ENCODE data around the gene CCKAR.

The CCKAR gene

GRCh38 chr4:26458157-26458561 lies 32.1 kb downstream of the CCKAR start:
- no peak for DNase-seq

DNA sequence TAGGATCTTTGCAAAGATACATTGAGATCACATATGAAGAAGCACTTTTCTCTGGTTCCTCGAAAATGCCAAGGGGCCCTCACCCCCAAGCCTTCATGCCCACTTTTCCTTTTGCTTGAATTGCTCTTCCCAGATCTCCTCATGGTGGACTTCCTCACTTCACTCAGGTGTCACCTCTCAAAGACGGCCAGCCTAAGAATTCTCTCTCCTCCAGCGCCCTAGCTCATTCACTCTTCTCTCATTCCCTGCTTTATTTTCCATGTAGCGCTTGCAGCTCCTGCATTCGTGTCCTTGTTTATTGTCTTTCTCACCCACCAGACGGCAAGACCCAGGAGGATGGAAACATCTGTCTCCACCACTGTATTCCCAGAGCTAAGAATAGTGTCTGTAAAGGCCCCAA lies 32.9 kb downstream of the CCKAR start:
- no peak for DNase-seq

DNA sequence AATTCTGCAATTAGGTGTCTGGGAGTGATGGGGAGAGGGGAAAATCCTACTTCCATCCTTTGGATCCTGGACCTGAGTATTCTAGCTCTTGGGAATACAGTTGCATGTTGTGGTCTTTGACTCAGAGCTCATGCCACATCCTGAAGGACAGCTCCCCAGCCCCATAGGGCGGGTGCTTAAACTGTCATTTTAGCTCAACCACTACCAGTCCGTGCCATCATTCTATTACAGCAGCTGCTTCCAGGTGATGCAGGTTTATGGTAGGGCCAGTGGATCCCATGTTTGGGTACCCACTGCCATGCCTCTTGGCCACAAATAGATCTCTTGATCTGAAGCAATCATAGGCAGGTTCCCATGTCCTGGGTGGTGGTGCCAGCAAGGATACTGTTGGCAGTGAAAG lies 34.7 kb downstream of the CCKAR start:
- no peak for DNase-seq

DNA sequence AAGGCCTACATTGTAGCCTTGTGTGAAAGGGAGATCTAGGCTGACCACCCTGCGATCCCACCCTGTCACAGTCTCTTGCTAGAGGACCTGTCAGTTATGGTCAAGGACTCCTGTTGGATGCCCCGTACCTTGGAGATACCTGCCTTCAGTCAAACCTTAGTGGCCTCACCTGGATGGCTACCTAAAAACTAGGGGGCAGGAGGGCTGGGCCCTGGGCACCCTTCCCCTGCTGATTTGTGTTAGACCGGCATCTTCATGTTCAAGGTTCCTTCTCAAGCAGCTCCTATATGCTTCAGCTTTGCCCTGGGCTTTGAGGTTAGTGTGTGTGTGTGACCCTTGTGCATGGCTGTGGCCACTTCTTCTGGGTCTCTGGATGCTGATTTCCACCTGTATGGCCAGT lies 35.3 kb downstream of the CCKAR start:
- DNase-seq = no peak

- DNase-seq = peak; percentile 87
These were observed 37.4 kb downstream of the CCKAR start for GRCh38 chr4:26452565-26453531.

DNA sequence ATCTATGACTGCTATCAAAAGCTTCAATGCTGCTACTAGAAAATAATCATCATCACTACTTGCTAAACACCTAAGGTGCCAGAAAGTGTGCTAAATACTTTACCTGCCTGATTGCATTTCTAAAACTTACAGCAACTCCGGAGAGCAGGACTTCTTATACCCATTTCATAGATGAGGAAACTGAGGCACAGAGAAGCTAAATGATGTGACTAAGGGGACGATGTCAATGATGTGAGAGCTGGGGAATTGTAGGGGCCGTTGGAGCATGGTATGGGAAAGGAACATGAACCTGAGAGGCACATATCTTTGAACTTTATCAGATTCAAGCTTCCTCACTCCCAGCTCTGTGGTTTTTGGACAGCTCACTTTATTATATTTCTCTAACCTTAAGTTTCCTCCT lies 38.7 kb downstream of the CCKAR start:
- DNase-seq = no peak

DNA sequence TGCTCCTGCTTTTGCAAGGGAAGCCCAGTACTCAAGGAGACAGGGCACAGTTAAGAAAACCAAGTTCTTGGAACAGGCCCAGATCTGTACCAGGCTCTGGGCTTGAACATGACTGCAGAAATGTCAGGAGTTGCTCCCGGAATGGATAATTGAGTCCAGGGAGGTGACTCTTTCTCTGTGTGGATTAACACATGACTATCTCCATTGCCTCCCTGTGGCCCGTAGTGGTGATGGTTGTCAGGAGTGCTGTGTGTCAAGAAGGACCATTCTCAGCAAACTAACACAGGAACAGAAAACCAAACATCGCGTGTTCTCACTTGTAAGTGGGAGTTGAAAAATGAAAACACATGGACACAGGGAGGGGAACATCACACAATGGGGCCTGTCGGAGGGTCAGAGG lies 39.9 kb downstream of the CCKAR start:
- DNase-seq = no peak

DNA sequence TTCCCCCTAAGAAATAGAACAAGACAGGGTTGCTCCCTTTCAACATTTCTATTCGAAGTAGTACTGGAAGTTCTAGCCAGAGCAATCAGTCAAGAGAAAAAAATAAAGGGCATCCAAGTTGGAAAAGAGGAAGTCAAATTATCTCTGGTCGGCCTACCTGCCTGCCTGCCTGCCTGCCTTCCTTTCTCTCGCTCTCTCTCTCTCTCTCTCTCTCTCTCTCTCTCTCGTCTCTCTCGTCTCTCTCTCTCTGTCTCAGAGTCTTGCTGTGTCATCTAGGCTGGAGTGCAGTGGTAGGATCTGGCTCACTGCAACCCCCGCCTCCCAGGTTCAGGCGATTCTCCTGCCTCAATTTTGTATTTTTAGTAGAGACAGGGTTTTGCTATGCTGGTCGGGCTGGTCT lies 42.9 kb downstream of the CCKAR start:
- no peak for DNase-seq

DNA sequence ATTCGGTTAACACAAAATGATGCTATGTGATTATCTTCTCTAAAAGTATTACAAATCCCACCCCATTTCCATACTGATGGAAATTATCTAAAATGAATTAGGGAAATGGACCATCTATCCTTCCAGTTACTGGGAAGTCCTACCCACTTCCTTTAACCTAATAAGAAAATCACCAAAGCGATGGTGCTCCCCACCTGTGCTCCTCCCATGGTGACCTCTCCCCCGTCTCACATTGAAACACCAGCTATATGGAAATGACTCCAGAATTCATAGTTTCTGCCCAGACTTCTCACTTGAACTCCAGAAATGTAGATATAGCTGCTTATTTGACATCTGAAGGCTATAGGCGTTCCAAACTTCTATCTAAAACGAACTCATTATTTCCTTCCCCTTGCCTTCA lies 48.5 kb downstream of the CCKAR start:
- no peak for DNase-seq

GRCh38 chr4:26441102-26441501 lies 49.2 kb downstream of the CCKAR start:
- DNase-seq = no peak

DNA sequence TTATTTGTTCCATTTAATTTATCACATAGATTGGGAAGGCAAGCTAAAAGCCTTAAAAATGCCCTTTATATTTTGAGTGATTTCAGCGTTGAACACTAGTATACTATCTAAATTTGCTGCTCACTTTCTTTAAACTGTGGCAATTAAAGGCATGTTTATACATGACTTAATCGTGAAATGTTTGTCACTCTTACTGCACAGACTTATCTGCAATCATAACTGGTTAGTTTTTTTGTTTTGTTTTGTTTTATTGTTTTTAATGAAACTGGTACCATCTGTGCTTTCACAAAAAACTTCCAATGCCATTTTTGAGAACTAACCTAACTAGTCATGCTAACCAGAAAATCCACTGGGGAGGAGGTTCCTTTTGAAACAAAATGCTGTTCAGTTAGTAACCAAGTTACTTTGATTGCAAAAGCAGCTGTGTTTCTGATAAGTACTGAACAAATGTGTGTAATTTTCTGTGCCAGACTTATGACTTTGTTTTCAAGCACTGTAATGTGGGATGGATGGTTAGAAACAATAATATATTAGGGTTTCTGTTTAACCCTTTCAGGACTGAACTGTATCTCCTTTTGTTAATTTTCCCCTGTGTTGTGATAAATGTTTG lies 56.1 kb downstream of the CCKAR start:
- no peak for DNase-seq

DNA sequence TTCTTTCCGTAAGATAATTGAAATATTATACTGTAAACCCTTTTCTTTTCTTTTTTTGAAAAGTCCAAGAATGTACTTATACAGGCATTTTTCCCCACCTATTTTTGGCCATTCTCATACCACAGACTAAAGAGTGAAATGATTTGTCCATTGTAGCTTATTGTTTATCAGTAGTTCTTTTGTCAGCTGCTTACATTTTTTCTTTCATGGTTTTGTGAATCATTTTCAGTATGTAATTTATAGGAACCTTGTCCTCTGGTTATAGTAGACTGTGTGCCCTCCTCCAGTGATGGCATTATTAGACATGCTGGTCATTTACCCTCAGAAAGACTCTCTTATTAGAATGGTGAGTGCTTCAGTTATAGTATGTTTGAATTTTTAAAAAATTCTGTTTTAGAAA lies 56.7 kb downstream of the CCKAR start:
- DNase-seq = no peak

DNA sequence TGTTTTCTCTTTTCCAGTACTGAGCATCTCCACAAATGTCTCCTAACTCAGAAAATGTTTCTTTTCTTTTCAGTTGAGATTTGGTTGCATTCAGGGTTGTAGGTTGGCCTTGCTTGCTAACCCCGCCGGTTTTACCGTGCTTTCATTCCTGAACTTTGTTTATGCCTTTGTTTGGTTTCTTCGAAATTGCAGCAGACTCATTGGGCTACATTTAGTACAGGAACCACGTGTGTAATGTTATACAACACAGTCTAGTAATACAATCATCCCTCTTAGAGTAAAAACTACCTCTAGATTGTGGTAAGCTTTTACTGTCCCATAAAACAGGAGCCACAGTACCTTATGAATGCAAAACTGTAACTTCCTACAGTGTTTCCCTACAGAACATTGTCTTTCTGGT lies 57.9 kb downstream of the CCKAR start:
- DNase-seq = no peak

DNA sequence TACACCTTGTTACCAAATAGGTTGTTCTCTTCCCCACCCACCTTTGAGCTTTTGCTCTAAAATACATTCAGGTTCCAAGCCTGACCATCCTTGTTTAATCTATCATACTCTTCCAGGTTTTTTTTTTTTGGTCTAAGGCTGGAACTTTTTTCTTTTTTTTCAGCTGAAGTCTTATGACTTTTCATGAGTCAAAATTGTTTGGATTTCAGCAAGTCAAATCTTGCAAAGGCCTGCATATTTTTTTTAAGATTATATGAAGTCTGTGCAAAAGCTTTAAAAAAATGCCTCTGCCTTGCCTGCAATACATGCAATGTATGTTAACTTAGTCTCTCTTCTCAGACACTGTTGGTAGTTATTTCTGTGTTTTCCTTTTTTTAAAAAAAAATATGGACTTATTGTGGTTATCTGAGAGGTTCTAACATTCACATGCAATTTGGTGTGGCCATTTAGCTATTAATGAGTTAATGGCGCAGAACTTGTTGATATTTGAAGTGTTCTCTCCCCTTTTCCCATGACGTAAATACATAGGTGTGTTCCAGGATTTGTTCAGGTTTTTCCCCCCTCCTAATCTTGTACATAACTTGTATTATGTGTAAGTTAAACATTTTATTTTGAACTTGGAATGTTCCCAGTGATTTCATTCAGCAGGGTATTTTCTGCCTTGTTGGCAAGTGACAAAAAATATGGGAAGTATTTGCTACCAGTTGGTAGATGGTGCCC lies 58.7 kb downstream of the CCKAR start:
- no peak for DNase-seq
